SK-N-SH treated with all-trans-retinoic acid at 6 μM for 48 hours (cell line): ENCODE results near the gene GPR171.

Experiments used
- ARNTL ChIP-seq: fragments of 450-650 bp; formaldehyde crosslinking; IDR thresholded peaks from 2 replicates; pipeline ENCODE4 v1.5.0; 2020; ENCODE audit warnings: low read depth, mild to moderate bottlenecking, moderate library complexity, borderline replicate concordance
- BACH2 ChIP-seq: fragments of 250-450 bp; sonication (Bioruptor Pico); IDR thresholded peaks from 2 replicates; pipeline ENCODE4 v1.9.0; 2021; ENCODE audit warnings: mild to moderate bottlenecking, borderline replicate concordance
- CSDC2 ChIP-seq: fragments of 250-450 bp; sonication (Bioruptor Pico); IDR thresholded peaks from 2 replicates; pipeline ENCODE4 v1.5.0; 2020; ENCODE audit warnings: mild to moderate bottlenecking, moderate library complexity
- ISL1 ChIP-seq: fragments of 250-450 bp; sonication (Bioruptor Pico); IDR thresholded peaks from 2 replicates; pipeline ENCODE4 v2.1.2; 2022; ENCODE audit warnings: mild to moderate bottlenecking, moderate library complexity
- PPARA ChIP-seq: fragments of 250-450 bp; sonication (Bioruptor Pico); IDR thresholded peaks from 2 replicates; pipeline ENCODE4 v1.5.0; 2020; ENCODE audit warnings: mild to moderate bottlenecking, borderline replicate concordance
- RARB ChIP-seq: fragments of 250-450 bp; sonication (Bioruptor Pico); IDR thresholded peaks from 2 replicates; pipeline ENCODE4 v1.8.0; 2021; ENCODE audit warnings: mild to moderate bottlenecking, moderate library complexity
- SNAI2 ChIP-seq: fragments of 250-450 bp; sonication (Bioruptor Pico); IDR thresholded peaks from 2 replicates; pipeline ENCODE4 v1.5.0; 2020; ENCODE audit warnings: mild to moderate bottlenecking, moderate library complexity
- ZFP3 ChIP-seq: fragments of 250-450 bp; sonication (Bioruptor Pico); IDR thresholded peaks from 2 replicates; pipeline ENCODE4 v1.5.0; 2020; ENCODE audit warnings: mild to moderate bottlenecking, moderate library complexity
- ZFP30 ChIP-seq: fragments of 450-650 bp; formaldehyde crosslinking; IDR thresholded peaks from 2 replicates; pipeline ENCODE4 v1.5.0; 2022; ENCODE audit warnings: mild to moderate bottlenecking, moderate library complexity
- ZNF70 ChIP-seq: fragments of 450-650 bp; formaldehyde crosslinking; IDR thresholded peaks from 2 replicates; pipeline ENCODE4 v1.5.0; 2020; ENCODE audit warnings: mild to moderate bottlenecking, moderate library complexity
- TF ChIP-seq, protein P1 (sequence below): fragments of 250-450 bp; sonication (Bioruptor Pico); IDR thresholded peaks from 2 replicates; pipeline ENCODE4 v1.8.0; 2020; ENCODE audit warnings: mild to moderate bottlenecking, moderate library complexity, borderline replicate concordance
- TF ChIP-seq, protein P2 (sequence below): fragments of 250-450 bp; sonication (Bioruptor Pico); IDR thresholded peaks from 2 replicates; pipeline ENCODE4 v1.5.1; 2020; ENCODE audit warnings: low read depth, mild to moderate bottlenecking, moderate library complexity
- TF ChIP-seq, protein P3 (sequence below): fragments of 250-450 bp; sonication (Bioruptor Pico); IDR thresholded peaks from 2 replicates; pipeline ENCODE4 v1.5.0; 2020; ENCODE audit warnings: mild to moderate bottlenecking, moderate library complexity
- TF ChIP-seq, protein P4 (sequence below): fragments of 250-450 bp; sonication (Bioruptor Pico); IDR thresholded peaks from 2 replicates; pipeline ENCODE4 v1.8.0; 2021; ENCODE audit warnings: low read depth, mild to moderate bottlenecking, moderate library complexity, borderline replicate concordance

- TF ChIP-seq ZNF70 (CRISPR knock-in tag) (no peak), ISL1 (CRISPR knock-in tag) (no peak), ZFP3 (CRISPR knock-in tag) (no peak), PPARA (CRISPR knock-in tag) (no peak), ZFP30 (no peak), RARB (CRISPR knock-in tag) (no peak), ARNTL (CRISPR knock-in tag) (no peak), CSDC2 (CRISPR knock-in tag) (no peak), BACH2 (CRISPR knock-in tag) (no peak), SNAI2 (CRISPR knock-in tag) (no peak)
- TF ChIP-seq, protein P1, sequence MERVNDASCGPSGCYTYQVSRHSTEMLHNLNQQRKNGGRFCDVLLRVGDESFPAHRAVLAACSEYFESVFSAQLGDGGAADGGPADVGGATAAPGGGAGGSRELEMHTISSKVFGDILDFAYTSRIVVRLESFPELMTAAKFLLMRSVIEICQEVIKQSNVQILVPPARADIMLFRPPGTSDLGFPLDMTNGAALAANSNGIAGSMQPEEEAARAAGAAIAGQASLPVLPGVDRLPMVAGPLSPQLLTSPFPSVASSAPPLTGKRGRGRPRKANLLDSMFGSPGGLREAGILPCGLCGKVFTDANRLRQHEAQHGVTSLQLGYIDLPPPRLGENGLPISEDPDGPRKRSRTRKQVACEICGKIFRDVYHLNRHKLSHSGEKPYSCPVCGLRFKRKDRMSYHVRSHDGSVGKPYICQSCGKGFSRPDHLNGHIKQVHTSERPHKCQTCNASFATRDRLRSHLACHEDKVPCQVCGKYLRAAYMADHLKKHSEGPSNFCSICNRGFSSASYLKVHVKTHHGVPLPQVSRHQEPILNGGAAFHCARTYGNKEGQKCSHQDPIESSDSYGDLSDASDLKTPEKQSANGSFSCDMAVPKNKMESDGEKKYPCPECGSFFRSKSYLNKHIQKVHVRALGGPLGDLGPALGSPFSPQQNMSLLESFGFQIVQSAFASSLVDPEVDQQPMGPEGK (CRISPR knock-in tag) = no peak
- TF ChIP-seq, protein P2, sequence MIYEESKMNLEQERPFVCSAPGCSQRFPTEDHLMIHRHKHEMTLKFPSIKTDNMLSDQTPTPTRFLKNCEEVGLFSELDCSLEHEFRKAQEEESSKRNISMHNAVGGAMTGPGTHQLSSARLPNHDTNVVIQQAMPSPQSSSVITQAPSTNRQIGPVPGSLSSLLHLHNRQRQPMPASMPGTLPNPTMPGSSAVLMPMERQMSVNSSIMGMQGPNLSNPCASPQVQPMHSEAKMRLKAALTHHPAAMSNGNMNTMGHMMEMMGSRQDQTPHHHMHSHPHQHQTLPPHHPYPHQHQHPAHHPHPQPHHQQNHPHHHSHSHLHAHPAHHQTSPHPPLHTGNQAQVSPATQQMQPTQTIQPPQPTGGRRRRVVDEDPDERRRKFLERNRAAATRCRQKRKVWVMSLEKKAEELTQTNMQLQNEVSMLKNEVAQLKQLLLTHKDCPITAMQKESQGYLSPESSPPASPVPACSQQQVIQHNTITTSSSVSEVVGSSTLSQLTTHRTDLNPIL (CRISPR knock-in tag) = no peak
- TF ChIP-seq, protein P3, sequence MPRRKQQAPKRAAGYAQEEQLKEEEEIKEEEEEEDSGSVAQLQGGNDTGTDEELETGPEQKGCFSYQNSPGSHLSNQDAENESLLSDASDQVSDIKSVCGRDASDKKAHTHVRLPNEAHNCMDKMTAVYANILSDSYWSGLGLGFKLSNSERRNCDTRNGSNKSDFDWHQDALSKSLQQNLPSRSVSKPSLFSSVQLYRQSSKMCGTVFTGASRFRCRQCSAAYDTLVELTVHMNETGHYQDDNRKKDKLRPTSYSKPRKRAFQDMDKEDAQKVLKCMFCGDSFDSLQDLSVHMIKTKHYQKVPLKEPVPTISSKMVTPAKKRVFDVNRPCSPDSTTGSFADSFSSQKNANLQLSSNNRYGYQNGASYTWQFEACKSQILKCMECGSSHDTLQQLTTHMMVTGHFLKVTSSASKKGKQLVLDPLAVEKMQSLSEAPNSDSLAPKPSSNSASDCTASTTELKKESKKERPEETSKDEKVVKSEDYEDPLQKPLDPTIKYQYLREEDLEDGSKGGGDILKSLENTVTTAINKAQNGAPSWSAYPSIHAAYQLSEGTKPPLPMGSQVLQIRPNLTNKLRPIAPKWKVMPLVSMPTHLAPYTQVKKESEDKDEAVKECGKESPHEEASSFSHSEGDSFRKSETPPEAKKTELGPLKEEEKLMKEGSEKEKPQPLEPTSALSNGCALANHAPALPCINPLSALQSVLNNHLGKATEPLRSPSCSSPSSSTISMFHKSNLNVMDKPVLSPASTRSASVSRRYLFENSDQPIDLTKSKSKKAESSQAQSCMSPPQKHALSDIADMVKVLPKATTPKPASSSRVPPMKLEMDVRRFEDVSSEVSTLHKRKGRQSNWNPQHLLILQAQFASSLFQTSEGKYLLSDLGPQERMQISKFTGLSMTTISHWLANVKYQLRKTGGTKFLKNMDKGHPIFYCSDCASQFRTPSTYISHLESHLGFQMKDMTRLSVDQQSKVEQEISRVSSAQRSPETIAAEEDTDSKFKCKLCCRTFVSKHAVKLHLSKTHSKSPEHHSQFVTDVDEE (CRISPR knock-in tag) = no peak
- TF ChIP-seq, protein P4, sequence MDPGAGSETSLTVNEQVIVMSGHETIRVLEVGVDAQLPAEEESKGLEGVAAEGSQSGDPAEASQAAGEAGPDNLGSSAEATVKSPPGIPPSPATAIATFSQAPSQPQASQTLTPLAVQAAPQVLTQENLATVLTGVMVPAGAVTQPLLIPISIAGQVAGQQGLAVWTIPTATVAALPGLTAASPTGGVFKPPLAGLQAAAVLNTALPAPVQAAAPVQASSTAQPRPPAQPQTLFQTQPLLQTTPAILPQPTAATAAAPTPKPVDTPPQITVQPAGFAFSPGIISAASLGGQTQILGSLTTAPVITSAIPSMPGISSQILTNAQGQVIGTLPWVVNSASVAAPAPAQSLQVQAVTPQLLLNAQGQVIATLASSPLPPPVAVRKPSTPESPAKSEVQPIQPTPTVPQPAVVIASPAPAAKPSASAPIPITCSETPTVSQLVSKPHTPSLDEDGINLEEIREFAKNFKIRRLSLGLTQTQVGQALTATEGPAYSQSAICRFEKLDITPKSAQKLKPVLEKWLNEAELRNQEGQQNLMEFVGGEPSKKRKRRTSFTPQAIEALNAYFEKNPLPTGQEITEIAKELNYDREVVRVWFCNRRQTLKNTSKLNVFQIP = no peak
These were observed 5.8 kb downstream of the GPR171 start for GRCh38 chr3:151197228-151197627.
